DMS153 treated with DMSO at 0.1 percent for 48 hours (cell line): ENCODE measurements around the gene SKP2.
"Not testable (repeated sequence)": the region's sequence is repeated elsewhere in the genome, so short reads cannot be mapped to it uniquely, and the experiment has no call there.

Source experiments
- DNase-seq: peaks from one replicate; lab custom pipeline; 2025; ENCODE audit not compliant: unreplicated experiment; lab: John Stamatoyannopoulos, UW

The SKP2 gene

DNA sequence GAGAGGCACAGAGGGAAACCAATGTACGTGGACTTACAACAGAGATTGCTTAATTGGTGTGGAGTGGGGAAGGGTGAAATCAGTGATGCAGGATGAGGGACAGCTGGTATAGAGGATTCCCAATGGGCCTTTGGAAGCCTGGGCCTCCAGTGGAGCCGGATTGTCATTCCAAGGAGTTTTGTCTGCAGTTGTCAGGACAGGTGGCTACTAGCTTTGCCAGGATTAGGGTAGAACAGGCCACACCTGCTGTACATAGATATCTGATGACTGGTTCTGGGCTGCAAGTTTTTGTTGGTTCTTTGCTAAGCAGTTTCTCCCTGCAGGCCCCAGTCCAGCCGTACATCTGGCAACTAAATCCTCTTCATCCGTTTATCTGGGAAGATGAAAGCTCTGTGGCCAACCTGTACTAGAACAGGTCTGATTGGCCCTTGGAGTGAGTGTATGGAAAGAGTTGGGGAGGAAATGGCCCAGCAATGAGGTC lies 4.2 kb downstream of the SKP2 start:
- no peak for DNase-seq

GRCh38 chr5:36156619-36157018 lies 4.7 kb downstream of the SKP2 start:
- DNase-seq = no peak

- no peak for DNase-seq
Measured at GRCh38 chr5:36158144-36158543, 6.2 kb downstream of the SKP2 start.

DNA sequence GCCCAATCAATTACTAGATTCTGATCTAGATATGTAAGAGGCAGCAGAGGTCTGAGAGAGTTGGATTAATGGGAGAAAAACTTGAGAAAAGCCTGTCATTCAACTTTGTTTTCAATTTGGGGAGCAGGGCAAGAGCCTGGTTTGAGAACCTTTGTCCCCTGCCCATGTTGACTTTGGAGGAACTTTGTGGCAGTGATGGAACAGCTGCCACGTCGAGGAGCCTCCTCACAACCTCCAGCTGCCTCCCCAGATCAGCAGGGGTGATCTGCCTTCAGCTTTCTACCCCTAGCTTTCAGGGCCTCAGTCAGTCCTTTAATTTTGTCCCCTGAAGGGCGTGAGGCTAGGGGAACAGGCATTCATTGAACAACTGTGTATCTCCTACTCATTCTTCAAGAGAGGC lies 8.7 kb downstream of the SKP2 start:
- no peak for DNase-seq

GRCh38 chr5:36161361-36161760 lies 9.4 kb downstream of the SKP2 start:
- no peak for DNase-seq

- DNase-seq = no peak
Measured at GRCh38 chr5:36162810-36163486, 11.0 kb downstream of the SKP2 start.

DNA sequence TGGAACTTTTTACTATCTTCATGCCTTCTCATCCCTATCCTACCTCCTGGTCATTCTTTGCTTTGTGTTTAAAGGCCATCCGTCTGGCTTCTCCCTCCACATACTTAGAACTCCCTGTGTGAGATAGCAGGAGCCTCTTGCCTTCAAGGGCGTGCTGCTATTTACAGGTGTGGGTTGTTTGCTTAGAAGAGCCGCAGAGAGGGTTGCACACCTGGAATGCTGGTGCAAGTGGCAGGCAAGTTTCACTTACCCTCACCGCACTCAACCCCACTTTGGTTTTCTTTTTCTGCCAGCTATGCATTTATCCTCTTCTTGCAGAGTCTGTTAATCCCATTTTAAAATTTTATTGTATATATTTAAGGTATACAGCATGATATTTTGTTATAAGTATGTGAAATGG lies 12.6 kb downstream of the SKP2 start:
- no peak for DNase-seq

DNA sequence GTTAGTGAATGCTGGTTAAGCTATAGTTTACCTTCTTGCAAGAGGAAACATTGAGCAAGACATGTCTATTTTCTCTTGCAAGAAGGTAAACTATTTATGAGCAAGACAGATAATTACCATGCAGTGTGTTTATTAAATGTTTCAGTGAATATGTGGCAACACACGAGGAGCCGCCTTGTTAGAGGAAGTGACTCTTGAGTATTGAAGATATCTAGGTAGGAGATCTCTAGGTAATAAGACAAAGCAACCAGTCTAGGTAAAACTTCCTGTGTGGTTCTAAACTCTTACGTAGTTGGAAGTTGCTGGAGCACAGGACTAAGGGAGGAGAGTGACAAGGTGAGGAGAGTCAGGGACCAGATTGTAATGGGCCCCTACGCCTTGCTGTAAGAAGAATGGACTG lies 16.8 kb downstream of the SKP2 start:
- no peak for DNase-seq

GRCh38 chr5:36170832-36171424 lies 19.0 kb downstream of the SKP2 start:
- no peak for DNase-seq

DNA sequence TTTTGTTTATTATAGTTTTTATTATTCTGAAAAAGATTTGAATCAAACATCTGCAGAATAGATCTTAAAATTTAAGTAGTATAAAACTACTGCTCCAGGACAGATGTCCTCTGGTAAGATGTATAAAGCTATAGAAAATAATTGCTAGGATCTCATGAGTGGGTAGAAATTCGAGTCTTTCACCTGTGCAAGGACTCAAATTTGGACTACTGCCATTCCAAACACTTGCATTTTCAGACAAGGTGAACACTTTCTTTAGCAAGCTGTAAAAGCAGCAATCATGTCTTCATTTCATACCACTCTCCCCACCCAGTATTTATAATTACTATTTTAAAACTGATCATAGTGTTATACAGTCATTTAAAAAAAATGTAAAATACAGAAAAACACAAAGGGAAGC lies 20.7 kb downstream of the SKP2 start:
- no peak for DNase-seq

DNA sequence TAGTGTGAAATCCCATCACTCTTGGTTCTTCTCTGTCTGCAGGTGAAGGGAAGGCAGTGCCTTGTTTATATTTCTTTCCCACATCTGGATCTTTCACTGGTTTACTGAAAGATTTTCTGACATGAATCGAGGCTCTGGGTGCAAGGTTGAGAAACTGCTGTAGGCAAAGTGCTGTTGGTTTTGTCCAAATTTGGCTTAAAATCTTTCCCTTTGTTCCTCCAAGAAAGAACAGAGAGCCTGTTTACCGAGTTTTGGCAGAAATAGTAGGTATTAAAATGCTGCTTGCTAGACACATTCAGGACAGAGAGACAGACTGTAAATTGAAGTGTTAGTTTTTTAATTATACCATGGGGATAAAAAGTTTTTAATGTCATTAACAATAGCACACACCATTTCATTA lies 21.5 kb downstream of the SKP2 start:
- DNase-seq = no peak

GRCh38 chr5:36174119-36174518 lies 22.2 kb downstream of the SKP2 start:
- DNase-seq = no peak

DNA sequence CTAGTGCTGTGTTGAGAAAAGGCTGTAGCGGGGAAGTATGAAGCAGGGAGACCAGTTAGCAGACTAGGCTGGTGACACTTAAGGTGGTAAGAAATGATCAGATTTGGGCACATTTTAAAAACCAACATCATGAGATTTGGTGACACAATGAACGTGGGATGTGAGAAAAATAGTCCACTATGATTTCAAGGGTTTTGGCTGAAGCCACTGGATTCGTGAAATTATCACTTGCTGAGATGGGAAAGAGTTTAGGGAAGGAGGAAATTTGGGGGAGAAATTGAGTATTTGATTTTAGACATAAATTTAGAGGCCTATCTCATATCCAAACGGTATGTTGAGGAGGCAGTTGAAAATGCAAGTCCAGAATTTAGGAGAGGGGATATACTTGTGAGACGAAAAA lies 23.1 kb downstream of the SKP2 start:
- DNase-seq = no peak

- no peak for DNase-seq
Measured at GRCh38 chr5:36177154-36177553, 25.2 kb downstream of the SKP2 start.

DNA sequence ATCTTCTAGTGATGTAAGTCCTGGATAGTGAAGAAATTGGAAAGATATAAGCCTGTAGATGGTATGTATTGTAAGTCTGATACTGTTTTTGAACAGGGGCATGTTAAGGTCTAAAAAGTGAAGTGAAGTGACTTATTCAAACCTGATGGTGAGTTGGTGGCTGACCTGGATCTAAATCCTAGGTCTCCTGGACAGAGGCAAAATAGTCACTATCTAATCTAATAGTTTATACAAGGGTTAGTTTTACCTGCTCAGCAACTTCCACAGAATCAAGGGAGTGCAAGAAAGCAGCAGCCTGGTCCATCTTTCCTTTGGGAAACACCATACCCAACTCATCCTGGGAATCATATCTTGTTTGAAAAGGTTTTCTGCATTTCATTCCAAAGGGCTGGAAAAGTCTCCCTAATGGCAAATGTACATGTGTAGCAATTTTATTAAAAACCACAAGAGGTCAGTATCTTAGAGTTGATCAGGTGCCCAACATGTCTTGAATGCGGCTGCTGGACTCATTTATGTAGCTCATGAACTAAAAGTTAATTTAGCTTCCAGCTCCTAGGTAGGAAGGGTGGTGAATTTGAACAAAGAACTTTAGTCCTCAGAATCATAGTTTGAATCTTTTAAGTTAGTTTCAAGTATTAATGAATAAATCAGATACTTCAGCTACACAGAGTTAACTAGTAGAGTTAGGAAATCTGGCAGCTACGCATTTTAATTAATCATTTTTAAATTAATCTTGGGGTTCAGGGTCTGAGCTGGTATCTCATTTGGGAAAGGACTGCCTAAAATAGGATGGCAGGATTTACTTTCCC lies 26.0 kb downstream of the SKP2 start:
- peak; percentile 60 for DNase-seq

DNA sequence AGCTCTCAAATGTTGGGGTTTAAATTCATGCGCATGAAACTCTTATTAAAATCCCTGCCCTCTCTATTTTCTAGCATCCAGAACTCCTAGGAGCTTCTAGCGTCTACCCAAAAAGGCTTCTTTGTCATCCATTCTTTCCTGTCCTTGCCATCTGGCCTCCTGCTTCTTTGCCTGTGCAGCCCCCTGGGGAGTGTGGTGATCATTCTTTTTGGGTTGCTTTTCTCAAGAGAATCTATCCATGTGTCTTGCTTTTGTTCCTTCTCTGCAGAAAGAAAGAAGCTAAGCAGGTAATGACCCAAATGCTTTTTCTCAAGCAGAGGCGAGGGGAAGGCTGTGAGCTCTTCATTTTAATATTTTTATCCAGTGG lies 26.6 kb downstream of the SKP2 start:
- no peak for DNase-seq

DNA sequence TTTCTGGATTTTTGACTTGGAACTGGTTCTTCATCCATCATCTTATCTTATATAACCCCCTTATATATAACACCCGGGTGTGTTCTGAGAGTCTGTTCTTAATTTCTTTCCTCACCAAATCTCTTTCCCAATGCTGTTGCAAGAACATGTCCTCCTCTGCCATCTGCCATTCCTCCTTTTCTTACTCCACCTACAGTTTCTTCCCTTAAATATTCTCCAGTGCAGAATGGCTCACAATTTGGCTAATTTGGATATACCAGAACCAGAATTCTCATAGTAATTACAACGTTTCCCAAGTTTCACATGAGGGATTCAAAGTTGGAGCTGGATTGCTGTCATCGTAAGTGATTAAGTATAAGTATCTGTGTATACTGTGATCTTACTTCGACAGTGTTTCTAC lies 28.0 kb downstream of the SKP2 start:
- no peak for DNase-seq

GRCh38 chr5:36180556-36181350 lies 28.8 kb downstream of the SKP2 start:
- DNase-seq = no peak

GRCh38 chr5:36181774-36182173 lies 29.9 kb downstream of the SKP2 start:
- DNase-seq = no peak

DNA sequence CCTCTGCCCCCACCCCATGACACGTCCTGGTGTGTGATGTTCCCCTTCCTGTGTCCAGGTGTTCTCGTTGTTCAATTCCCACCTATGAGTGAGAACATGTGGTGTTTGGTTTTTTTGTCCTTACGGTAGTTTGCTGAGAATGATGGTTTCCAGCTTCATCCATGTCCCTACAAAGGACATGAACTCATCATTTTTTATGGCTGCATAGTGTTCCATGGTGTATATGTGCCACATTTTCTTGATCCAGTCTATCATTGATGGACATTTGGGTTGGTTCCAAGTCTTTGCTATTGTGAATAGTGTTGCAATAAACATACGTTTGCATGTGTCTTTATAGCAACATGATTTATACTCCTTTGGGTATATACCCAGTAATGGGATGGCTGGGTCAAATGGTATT lies 32.5 kb downstream of the SKP2 start:
- DNase-seq = not testable (repeated sequence)

- DNase-seq = no peak
Measured at GRCh38 chr5:36193746-36194145, 41.8 kb downstream of the SKP2 start.
